Left ventricle myocardium superior (tissue), 1 donor: ENCODE results near the gene COX5A. TPM values are rescaled to one million over a fixed set of nuclear protein-coding genes. Genes with fewer than 3 reads are reported as not detected.
A peak's percentile ranks its signal among the peaks of the same experiment; 100 is the strongest.
"Not testable (repeated sequence)": the region's sequence is repeated elsewhere in the genome, so short reads cannot be mapped to it uniquely, and the experiment has no call there.

Experiments used
- ATAC-seq: fragments of 200-7000 bp; cut with Tn5 transposase; one replicate; pipeline ENCODE4 v1.9.1; 2020; ENCODE audit warnings: mild to moderate bottlenecking, moderate library complexity
- DNase-seq: peaks from one replicate; pipeline ENCODE4 v3.0.0-alpha.2; 2020
- intact Hi-C: fragments of 100-400 bp; cut with micrococcal nuclease; formaldehyde crosslinking; loops from one replicate; pipeline ENCODE4 v1.11.0; 2022
- total RNA-seq: library from RNA; stranded (reverse); fragmentation: NEBNext Ultra II Directional; extraction: Animal tissue kit (Norgen Biotek cat#: 25700); gene quantifications from one replicate; pipeline ENCODE4 v1.2.1, GENCODE V29; 2021
- donor health status: DM: no; HTN: yes; CAD: no; lungs with severe emphysema.

The COX5A gene
- total RNA-seq, 1 donor from 2014 or later: 1,577 TPM

DNA sequence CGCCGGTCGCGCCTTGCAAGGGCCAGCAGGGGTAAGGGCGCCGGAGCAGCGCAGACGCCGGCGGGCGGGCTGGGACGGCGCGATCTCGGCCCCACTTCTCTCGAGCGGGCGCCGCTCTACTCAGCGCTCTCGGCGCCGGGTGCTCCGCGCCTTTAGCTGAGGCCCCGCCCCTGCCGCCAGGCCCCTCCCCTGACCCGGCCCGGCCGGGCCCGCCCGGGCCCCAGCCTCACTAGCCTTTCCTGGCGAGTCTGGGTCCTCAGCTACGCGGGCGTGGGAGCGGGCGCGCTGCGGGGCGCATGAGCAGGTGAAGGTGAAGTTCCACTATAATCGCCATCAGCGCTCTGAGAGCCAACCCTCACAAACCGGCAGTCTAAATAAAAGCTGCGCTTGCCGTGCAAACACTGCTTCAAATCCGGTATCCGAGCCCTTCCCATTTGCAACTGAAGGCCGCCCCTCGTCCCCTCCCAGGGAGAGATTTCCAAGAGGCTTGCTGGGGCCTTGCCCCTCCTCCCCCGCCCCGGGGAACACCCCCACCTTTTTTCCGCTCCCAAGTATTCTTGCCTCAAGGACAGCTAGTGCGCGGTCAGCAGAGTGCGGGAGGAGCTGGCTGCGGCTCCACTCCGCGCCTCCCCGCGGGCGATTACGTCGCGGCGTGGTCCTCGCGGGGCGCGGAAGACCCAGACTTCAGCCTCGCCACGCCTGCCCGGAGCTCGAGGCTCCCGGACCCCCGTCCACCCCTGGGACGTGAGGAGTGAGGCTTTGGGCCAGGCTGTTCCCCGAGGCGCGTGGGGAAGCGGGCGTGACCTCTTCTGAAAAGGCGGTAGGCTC lies 19.0 kb upstream of the COX5A start, which contains the start of gene RPP25:
RPP25 (minus strand) TSS at position 125 of the 828 bp plus-strand sequence. CDS start 189 bp downstream, outside the sequence.
- peak; percentile 89 for DNase-seq
- intact Hi-C loops: no loop called here
- peak; percentile 91 for ATAC-seq

DNA sequence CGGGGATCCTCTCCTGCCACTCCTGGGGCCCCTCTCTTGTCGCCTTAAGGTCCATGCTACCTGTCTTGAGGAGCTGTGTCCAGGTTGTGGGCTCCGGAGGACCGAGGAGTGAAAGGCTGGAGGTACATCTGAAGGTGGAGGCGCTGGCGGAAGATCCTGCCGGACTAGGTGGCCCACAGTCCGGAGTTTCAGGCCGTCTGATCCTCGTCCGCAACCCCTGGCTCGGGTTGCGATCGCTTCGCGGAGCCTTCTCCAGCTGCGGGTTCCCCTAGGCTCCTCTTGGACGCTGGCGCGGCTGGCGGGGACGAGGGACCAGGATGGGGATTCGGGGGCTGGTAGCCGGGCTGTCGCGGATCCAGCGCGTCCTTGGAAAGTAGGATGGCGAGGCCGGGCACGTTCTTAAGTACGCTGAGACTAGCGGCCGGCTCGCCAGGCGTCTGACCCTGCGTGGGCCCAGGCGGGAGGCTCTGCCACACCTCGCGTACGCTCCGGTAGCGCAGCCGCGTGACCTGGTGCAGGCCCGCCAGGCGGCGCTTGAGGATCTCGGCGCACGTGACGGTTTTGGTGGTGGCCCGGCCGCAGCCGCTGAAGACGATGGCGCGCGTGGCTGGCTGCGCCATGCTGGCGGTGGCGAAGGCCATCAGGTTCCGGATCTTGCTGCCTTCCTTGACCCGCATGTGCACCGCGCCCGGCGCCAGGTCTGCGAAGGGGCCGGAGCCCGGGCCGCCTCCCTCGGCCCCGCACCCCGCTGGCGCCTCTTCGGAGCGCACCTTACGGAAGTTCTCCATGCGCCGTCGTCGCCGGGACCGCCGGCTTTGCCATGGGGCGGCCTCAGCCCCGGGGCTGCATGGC lies 18.1 kb upstream of the COX5A start:
- peak; percentile 88 for DNase-seq
- intact Hi-C loops: no loop called here
- peak; percentile 68 for ATAC-seq

DNA sequence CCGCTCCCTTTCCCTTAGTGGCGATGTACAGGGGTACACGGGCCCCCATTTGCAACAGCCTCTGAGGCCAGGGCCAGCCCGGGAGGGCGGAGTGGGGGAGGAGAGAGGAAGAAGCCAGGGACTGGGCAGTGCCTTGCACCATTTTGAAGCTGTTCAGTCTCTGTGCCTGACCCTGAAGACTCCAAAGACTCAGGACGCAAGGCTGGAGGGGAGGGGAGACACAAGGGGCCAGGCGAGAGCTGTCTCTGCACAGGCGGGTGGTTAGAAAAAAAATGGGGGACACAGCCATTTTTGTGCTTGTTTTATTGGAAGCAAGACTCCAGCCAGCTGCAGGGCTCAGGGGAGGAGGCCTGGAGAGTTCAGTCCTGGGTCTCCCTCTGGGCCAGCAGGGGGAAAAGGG lies 17.1 kb upstream of the COX5A start:
- intact Hi-C loops: no loop called here
- DNase-seq (no peak), ATAC-seq (no peak)

DNA sequence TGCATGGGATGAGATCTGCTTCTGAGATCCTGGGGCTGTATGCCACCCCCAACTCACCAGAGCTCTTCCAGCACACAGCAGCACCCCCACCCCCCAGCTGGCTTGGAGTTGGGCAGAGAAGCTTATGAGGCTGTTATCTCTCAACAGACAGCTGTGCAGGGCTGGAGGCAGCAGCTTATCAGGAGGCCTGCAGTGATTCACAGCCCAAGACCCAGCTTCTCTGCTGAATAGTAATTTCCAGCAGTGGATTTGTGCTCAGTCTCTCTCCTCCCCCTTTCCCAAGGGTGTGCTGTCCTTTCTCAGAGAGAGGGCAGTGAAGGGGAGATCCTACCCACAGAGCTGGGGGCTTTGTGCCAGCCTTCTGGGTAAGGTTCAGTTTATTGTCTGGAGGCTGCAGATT lies 16.6 kb upstream of the COX5A start:
- peak; percentile 47 for DNase-seq
- intact Hi-C loops: loop anchor here (5.0 kb wide), 1 partner anchor 182 kb away; no protein-coding TSS in a partner anchor
- ATAC-seq: no peak

DNA sequence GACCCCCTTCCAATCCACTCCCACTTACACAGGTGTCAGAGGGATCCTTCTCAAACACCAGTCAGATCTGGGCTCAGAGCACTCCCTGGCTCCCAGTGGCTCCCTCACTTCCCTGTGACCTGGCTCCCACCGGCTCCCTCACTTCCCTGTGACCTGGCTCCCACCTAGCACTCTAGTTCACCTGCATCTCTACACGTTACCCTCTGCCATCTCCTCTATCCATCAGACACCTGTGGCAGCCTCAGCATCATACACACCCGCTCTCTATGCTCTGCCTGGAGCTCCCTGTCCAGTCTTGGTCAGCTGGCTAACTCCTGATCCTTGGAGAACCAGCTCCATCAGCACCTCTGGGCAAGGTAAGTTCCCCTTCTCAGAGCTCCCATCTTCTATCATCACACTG lies 13.1 kb upstream of the COX5A start:
- DNase-seq (no peak), ATAC-seq (no peak)
- intact Hi-C loops: loop anchor here (5.0 kb wide), 1 partner anchor 179 kb away; no protein-coding TSS in a partner anchor

DNA sequence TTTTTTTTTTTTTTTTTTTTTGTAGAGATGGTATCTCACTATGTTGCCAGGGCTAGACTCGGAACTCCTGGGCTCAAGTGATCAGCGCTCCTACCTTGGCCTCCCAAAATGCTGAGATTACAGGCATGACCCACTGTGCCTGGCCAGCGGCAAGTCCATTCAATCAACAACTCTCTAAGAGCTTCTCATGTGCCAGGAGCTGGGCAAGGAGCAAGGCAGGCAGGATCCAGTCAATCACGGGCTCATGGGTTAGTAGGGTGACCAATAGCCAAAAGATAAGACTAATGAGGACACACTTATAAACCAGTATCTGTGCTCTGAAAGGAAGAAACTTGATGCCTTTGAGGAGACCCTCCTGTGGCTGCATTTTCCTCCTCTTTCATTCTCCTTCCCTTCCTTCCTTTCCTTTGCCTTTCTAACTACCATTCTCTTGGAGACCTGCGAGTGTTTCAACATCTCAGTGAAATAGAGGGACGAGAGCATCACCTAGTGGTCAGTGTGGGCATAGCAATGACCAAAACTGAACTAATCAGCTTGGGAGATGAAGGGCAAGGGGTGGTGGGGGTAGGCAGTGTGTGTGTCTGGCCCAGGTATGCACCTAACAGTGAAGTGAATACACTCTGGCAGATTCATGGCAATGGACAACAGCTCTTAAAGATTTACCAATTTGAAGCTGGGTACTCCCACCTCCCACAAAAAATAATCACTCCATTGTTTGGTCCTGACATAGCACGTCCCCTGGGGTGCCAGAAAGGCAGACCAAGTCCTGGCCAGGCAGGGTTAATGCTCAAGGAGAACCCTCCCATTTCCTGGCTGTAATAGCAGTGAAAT lies 12.4 kb upstream of the COX5A start:
- intact Hi-C loops: loop anchor here (5.0 kb wide), 1 partner anchor 178 kb away; no protein-coding TSS in a partner anchor
- DNase-seq: peak; percentile 46
- ATAC-seq: peak; percentile 74

DNA sequence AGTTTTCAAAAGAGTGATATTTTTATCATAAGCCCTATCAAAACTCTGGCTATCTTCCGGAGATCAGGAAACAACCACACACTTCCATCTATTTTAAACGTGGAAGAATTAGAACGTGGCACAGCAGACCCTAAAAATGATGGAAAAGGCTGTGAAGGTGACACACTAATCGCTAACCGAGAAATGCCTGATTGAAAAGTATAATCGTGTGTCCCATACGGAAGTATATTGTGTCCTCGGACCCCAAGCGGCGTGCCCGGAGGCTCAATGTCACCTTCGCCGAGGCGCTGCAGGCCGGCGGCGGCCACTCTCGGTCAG lies 642 bp downstream of the COX5A start:
- ATAC-seq: no peak
- intact Hi-C loops: no loop called here
- no peak for DNase-seq

DNA sequence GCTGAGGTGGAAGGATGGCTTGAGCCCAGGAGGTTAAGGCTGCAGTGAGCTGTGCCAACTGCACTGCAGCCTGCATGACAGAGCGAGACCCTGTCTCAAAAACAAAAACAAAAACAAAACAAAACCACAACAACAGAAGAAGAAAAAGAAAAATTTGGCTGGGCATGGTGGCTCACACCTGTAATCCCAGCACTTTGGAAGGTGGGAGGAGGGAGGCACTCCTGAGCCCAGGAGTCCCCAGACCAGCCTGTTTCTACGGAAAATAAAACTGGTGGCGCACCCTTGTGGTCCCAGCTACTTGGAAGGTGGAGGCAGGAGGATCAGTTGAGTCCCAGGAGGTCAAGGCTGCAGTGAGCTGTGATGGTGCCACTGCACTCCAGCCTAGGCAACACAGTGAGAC lies 2.7 kb downstream of the COX5A start:
- DNase-seq, ATAC-seq, intact Hi-C loops: not testable (repeated sequence)

DNA sequence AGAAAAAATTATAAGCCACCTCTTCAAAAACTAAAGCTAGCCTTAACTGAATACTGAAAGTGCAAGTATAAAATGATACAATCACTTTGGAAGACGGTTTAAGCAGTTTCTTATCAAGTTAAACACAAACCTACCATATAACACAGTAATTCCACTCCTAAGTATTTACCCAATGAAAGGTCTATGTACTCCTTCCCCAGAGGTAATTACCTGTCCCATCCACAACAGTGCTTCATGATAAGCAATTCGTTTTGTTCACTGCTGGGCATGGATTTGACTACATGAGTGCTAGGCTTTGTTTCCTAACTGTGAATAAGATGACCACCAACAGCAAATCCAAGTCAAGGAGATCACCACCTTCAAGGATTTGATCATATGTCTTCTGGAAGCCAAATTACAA lies 4.3 kb downstream of the COX5A start:
- no peak for DNase-seq
- no peak for ATAC-seq

DNA sequence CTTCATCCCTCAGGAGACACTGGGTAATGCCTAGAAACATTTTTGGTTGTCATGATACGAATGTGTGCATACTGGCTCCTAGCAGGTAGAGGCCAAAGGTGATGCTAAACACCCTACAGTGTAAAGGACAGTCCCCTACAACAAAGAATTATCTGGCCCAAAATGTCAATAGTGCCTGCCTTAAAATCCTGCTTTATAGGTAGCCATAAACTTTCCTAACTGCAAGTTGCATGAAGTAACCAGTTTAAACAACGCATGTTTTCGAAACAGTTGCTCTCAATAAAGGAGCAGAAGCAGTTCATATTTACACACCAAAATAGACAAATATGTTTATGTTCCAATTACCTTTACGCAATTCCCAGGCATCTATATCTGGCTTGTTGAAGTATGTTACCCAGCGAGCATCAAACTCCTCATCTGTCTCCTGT lies 9.1 kb downstream of the COX5A start:
- ATAC-seq: no peak
- intact Hi-C loops: no loop called here
- no peak for DNase-seq

More for the DNA sequence above, 4.3 kb downstream of the COX5A start:
- intact Hi-C loops: no loop called here

DNA sequence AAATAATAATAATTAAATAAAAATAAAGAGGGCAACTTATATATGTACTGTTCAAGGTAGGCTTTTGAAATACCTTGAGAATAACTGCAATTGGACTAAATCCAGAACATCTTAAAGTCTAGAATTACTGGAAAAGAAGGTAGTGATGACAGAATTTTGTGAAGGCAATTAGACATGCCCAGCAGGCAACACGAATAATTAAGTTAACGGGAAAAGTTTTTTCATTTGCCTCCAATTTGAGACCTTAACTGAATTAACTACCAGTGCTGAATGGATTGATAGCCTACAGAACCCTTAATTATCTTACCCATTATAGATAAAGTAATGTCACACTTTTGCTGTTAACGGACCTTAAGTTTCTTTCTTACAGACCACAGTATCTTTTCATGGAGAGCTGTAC lies 13.3 kb downstream of the COX5A start:
- intact Hi-C loops: no loop called here
- DNase-seq: no peak
- ATAC-seq: no peak

DNA sequence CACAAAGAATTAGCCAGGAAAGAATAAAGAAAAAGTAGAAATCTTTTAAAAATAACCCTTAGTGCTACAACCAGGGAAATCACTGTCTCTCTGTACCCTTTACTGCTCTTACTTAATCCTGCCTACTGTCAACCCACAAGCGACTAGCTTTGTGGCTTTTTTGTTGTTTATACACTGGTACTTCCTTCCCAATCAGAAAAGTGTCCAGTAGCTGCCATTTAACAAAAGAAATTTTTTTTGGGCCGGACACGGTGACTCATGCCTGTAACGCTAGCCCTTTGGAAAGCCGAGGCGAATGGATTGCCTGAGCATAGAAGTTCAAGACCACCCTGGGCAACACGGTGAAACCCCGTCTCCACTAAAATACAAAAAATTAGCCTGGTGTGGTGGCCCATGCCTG lies 17.4 kb downstream of the COX5A start:
- intact Hi-C loops: no loop called here
- DNase-seq (no peak), ATAC-seq (no peak)

DNA sequence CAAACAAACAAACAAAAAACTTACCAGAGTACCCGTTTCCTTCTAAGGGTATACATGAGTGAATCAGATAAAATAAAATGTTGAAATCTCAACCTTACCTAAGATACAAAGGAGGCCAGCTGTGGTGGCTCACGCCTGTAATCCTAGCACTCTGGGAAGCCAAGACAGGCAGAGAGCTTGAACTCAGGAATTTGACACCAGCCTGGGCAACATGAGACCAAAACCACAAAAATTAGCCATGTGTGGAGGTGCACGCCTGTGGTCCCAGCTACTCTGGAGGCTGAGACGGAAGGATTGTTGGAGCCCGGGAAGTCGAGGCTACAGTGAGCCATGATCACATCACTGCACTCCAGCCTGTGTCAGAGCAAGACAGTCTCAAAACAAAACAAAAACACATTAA lies 20.2 kb downstream of the COX5A start:
- DNase-seq (no peak), ATAC-seq (no peak)
- intact Hi-C loops: no loop called here

DNA sequence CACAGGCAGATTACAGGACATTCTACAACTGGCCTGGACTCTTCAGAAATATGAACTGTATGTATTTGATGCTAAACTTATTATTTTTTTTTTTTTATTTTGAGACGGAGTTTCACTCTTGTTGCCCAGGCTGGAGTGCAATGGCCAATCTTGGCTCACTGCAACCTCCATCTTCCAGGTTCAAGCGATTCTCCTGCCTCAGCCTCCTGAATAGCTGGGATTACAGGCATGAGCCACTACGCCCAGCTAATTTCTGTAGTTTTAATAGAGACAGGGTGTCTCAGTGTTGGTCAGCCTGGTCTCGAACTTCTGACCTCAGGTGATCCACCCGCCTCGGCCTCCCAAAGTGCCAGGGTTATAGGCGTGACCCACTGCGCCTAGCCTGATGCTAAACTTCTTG lies 24.1 kb downstream of the COX5A start:
- DNase-seq, intact Hi-C loops, ATAC-seq: not testable (repeated sequence)

DNA sequence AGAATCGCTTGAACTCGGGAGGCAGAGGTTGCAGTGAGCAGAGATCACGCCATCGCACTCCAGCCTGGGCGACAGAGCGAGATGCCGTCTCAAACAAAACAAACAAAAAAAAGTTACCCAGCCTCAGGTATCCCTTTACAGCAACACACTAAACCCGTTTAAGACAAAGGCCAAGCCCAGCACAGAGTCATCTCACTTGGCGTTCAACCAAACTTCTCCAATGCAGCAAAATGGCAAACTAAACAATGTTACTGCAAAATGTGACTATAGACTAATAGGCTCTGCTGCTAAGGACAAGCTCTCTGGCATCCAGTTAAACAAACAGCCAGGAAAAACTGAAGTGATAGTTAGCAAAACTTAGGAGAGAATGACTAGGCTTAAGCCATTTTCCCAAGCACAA lies 24.8 kb downstream of the COX5A start:
- no peak for ATAC-seq
- intact Hi-C loops: no loop called here
- no peak for DNase-seq

DNA sequence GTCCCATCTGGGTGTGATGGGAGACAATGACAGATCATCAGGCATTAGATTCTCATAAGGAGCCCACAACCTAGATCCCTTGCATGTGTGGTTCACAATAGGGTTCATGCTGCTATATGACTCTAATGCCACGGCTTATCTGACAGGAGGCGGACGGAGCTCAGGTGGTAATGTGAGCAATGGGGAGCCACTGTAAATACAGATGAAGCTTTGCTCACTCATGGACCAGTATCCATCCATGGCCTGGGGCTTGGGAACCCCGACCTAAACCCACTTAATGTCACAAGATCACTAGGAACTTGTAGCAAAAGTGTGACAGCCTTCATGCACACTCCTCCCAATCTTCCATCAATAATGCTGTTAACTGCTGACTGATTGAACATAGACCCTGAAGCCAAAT lies 29.2 kb downstream of the COX5A start:
- DNase-seq (no peak), ATAC-seq (no peak)
- intact Hi-C loops: loop anchor here (10.0 kb wide), 1 partner anchor 64 kb away; the partner anchor contains the start of gene ULK3

DNA sequence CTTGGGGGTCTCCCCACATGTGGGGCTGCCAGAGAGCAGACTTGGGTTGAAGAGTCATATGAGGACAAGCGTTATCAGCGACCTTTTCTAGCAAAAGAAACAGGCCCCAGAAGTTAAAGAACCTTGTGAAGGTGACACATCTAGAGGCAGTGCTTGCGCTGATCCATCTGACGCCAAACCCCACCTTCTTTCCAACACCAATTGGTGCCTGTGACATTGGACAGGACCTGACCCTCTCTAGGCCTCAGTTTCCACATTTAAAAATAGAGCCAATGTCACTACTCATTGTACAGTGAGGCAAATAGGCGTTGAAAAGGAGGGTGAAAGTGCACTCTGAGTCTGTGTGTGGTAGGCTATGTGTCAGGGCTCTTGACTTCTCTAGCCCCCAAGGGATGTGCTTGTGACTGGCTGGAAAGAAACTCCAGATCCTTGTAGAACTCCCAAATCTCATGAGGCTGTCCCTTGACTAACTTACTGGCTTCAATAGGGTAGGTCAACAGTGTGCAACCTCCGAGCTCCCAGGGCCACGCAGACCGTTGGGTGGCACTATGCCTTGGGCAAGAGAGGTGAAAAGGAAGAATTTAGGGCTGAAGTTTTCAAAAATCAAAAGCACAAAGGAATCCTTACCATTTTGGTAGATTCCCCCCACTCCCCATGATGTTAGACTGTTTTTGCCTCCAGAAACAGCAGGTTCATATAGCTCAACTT lies 30.6 kb downstream of the COX5A start:
- no peak for DNase-seq
- ATAC-seq: peak; percentile 77
- intact Hi-C loops: loop anchor here (10.0 kb wide), 1 partner anchor 63 kb away; the partner anchor contains the start of gene ULK3

DNA sequence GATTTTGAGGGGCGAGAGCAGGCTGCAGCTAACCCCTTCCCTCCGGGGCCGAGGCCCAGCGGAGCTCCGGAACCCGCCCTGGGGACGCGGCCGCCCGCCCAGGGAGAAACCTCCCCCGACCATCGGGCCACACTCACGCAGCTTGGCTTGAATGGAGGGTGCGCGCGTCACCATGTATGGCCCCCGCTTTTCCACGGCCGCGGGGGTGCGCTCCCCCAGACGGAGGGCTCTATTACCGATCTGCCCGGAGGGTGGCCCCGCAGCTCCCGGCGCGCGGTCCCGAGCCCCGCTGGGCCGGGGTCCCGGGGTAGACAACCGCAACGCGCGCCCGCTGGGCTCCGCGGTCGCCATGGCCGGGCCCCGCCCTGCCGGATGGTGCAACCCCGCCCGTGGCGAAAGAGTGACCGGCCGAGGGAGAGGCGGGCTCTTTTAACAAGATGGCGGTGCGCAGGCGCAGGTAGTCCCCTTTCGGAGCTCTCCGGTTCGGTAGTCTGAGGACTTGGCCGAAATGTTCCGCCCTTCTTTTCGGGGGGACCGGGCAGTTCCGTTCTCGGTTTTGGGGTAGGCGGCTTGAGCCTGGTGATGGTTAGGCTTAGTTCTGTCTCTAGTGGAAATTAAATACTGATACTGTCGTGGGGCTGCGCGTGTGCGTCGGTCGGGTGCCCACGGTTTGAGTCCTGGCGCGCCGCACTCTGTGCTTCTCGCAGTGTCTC lies 31.3 kb downstream of the COX5A start, which contains the start of gene FAM219B:
FAM219B (minus strand) TSS at position 402 of the 713 bp plus-strand sequence; CDS start at position 351, 51 bp downstream.
- ATAC-seq: peak; percentile 94
- DNase-seq: peak; percentile 97
- intact Hi-C loops: loop anchor here (10.0 kb wide), 1 partner anchor 62 kb away; the partner anchor contains the start of gene ULK3
